GM21360 (cell line): ENCODE measurements around the gene CDH4.

Source experiments
- ATAC-seq: cut with Tn5 transposase; IDR thresholded peaks from one replicate; pipeline ENCODE4 v1.9.1; 2021; ENCODE audit warnings: mild to moderate bottlenecking, moderate library complexity; ENCODE audit not compliant: unreplicated experiment

CDH4 gene

DNA sequence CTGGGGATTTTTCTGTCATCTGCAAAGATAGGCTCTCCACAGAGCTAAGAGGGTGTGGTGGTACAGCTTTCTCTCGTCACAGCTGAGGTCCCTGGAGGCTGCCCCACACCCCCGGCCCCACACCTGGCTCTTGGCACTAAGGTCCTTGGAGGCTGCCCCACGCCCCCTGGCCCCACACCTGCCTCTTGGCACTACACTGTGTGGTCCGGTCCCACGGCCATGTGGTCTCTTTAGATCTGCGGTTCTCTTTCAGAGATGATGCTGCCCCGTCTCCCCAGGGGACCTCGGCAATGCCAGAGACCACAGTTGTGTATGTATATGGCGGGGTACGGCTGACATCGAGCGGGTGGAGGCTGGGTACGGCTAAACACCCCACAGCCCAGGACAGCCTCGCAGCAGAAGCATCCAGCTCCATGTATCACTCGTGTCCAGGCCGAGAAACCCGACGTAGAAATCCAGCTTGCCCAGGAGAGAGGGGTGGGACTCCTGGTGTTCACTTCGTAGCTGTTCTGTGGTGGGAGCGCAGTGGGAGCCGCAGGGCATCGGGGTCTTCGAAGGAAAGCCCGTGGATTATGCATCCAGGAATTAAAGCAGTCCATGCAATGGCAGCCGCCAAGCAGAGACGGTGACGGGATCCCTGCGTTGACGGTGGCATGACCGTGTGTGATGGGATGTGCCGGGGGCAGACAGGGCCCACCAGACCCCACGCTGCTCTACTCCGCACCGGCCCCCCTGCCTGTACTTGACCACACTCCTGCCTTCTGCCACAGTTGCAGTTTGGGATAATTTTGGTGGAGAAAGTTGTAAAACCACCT lies 292.1 kb downstream of the CDH4 start:
- ATAC-seq: no peak

- no peak for ATAC-seq
These were observed 293.1 kb downstream of the CDH4 start for GRCh38 chr20:61544910-61545889.

DNA sequence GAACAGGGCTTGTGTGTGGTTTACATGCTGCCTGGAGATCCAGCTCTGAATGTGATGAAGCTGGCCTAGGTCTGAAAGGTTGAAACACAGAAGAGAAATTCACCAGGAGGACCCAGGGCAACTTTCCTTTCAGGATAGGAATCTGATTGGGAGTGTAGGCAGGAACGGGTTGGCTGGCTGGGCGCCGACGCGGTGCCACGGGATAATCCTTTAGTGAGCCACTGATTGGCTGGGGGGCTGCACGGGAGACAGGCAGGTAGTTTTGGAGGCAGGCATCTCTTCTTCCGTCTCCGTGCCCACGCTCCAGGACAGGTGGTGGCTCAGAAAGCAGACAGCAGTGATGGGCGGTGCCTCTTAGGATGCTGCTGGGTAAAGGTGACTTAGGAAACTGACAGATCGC lies 294.6 kb downstream of the CDH4 start:
- ATAC-seq: no peak

DNA sequence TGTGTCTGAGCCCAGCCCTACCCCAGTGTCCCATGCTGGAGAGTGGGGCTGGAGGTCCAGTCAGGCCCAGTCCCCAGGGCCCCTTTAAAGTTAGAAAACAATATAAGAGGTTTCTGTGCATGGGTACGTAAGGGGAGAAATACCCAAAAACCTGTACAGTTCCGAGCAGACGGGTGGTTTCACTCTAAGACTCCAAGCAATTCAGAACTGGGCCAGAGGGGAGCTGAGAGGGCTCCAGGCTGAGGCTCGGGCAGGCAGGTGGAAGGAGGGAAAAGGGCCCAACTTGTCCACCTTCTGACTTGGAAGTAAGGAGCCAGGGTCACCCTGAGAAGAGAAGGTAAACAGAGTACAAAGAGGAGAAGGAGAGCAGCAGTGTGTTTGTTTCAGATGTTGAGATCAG lies 296.0 kb downstream of the CDH4 start:
- no peak for ATAC-seq

GRCh38 chr20:61549865-61550264 lies 297.8 kb downstream of the CDH4 start:
- no peak for ATAC-seq

DNA sequence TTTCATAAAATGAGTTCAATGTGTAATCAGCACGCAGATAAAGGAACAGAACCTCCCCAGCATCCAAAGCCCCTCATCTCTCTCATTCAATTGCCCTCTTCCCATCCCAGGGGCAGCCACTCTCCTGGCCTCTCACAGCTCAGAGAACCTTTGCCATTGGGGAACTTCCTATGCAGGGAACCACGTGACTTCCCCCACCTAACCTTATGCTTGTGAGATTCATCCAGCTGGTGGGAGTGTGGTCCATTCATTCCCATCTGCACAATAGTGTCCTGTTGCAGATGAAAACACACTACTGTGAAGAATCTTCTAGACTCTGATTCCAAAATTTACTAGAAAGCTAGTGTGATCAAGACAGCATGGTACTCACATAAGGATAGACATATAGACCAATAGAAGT lies 299.3 kb downstream of the CDH4 start:
- no peak for ATAC-seq

DNA sequence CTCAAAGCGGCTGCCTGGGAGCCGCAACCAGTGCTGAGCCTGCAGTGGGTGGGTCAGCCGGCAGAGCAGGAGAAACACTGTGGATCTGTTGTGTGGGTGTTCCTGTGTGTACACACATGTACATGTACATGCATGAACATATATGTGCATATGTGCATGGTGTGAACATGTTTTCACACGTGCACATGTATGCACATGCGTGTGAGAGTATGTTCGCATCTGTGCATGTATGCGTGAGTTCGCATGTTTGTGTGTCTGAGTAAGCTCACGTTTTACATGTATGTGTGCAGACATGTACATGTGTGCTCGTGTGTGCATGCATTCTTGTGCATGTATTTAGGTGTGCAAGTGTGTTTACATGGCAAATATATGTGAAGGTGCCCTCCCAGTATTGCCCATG lies 302.6 kb downstream of the CDH4 start:
- ATAC-seq: no peak

GRCh38 chr20:61555566-61555965 lies 303.5 kb downstream of the CDH4 start:
- no peak for ATAC-seq

DNA sequence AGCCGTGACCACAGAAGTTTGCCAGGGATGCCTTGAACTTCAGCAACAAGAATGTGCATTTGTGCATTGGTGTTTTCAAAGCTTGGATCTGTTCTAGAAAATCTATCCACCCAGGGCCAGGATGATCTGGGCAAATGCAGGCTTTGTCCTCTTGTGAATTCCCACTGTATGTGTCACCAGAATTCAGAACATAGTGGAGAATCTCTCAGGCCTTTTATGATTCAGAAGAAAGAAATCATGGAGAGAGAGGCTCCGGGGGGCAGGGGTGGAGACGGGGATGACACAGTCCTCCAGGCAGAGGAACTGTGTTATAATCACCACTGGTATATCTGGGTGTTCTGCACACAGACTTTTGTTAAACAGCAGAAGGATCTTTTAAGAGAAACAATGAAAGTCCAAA lies 304.1 kb downstream of the CDH4 start:
- no peak for ATAC-seq

DNA sequence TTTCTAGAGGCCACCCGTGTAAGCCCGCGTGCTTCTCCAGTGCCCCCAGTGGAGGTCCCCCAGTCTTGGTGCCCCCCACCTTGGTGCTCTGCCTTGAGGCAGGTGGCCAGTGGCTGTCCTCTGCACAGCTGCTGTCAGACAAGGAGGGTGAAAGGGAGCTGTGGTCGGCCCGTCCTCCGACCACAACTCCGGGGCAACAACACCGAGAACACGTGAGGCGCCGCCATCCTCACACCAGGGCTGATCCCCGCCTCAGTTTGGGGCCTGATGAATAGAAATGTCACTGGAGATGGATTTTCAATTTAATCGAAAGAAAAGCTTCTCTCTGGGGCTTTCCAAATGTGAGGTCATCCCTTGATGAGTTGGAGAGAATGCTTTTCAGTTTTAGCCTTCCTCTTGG lies 304.6 kb downstream of the CDH4 start:
- ATAC-seq: no peak

DNA sequence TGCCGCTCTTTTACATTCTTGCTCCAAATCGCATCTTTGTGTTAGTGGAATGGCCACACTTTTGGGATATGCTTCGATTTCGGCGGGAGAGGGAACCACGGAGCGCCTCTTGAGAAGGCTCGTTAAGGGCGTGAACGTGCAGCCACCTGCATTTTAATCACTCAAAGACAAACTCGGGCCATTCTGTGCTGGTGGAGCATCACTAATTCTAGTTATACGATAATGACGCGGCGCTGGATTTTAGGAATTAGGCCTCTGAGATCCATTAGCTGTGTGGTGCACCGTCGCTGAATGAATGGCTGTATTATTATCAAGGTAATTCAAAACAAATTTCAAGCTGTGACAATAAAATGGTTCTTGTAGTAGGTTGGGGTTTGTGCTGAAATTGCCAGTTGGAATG lies 305.6 kb downstream of the CDH4 start:
- no peak for ATAC-seq

DNA sequence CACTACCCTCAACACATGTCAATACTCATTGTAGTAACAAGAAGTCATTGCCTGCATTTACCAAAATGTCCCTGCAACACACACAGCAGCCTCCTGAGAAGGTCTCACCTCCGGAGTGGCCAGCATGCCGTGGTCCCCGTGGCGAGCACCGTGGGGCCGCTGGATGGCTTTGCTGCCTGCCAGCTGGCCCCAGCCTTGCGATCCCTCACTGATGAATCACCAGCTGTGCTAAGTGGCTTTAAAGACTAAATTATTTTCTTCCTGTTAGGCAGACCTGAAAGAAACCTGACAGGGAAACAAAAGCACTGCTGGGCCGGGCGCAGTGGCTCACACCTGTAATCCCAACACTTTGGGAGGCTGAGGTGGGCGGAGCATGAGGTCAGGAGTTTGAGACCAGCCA lies 306.7 kb downstream of the CDH4 start:
- no peak for ATAC-seq

GRCh38 chr20:61559706-61560315 lies 307.8 kb downstream of the CDH4 start:
- no peak for ATAC-seq

DNA sequence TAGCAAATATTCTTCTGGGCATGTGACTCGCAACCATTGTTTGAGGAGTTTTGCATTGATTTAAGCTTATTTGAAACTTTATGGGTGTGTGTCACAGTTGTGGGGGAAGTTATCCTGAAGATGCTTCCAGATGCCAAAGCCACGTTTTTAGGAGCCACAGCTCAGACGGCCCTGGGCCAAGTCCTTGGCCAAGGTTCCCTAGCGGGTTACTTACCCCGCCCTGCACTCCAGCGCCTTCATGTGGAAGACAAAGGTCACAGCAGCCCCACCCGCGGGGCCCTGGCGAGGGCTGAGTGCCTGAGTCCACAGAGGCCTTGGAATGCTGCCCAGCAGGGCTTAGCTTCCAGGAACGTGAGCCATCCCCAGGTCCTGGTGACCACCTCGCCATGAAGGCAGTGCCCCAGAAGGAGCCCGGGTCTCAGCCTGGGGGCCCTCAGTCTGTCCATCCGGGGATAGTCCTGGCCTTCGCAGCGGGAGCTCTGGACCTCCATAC lies 308.3 kb downstream of the CDH4 start:
- no peak for ATAC-seq

GRCh38 chr20:61561111-61561830 lies 309.2 kb downstream of the CDH4 start:
- ATAC-seq: no peak

DNA sequence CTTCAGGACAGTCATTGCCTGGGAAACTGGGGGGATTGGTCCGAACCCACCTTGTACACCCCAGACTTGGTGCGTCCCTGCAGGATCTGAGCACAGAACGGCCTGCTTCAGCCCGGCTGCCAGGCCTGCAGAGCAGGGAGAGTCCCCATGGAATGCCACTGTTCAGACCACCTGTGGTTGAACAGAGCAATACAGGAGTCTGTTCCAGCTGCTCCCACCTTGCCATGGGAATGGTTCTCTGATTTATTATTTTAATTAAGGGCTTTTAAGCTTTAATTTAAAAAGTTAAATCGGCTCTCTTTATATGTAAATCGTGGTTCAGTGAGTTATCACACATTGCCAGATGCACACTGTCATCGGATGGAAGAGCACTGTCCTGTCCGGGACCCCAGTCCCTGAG lies 310.4 kb downstream of the CDH4 start:
- ATAC-seq: no peak

- no peak for ATAC-seq
These were observed 310.9 kb downstream of the CDH4 start for GRCh38 chr20:61562897-61563504.

- no peak for ATAC-seq
These were observed 312.6 kb downstream of the CDH4 start for GRCh38 chr20:61564628-61565027.

DNA sequence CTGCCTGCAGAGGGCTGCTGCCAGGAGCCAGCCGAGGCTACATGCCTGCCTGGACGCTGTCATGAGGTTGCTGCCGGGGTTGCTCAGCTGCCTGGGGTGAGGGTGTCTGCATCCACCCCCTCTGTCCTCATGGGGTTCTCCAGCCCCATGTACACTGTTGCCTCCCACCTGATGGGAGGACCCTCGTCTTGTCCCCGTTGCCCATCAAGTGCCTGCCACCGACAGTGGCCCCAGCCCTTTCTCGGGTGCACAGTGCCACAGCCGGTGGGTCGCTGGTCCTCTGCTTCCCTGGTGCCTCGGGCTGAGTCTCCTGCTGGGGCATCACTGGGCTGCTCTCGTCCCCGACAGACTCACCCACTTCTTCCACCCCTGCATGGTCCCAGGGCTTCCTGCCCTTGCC lies 313.7 kb downstream of the CDH4 start:
- no peak for ATAC-seq

DNA sequence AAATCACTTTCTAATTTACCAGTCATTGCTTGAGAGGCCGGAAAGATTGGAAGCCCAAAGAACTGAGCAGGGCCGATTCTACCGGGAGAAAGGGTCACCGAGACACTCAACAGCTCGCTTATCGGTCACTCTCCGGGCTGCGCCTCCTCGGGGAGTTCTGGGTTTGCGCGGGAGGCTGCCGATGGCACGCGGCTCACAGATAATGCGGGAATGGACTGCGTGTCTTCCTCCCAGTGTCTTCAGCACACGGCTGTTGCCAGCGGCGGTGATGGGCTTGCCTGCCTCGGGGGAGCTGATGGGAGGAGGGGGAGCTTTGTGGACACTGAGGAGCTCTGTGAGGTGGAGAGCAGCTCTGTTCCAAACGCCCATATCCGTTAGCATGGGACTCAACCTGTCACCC lies 314.6 kb downstream of the CDH4 start:
- no peak for ATAC-seq
